ENCODE measurements around the gene ADGRD1. TPM values are rescaled to one million over a fixed set of nuclear protein-coding genes. Genes with fewer than 3 reads are reported as not detected.

Gene ADGRD1
- total RNA-seq, 2 experiments from 2014 or later: 0.27 to 0.65 TPM

- no peak overlapping the region for H3K4me3 Mint-ChIP-seq
- POLR2A ChIA-PET: no interaction called here
- no peaks in the 10 kb centered on the region for H3K27me3 Mint-ChIP-seq
- TF ChIP-seq CTCF (IDR thresholded peaks at IDR 0.05): no peak
- intact Hi-C loops (cut with micrococcal nuclease): loop anchor here (10.0 kb wide), 1 partner anchor 223 kb away; no protein-coding TSS in a partner anchor
- DNase-seq: no peak
- no peaks in the 10 kb centered on the region for H3K36me3 Mint-ChIP-seq (ENCODE audit: low read depth)
- CTCF ChIA-PET: no interaction called here
- ATAC-seq: no peak
- H3K27ac Mint-ChIP-seq: no peak overlapping the region
- H3K9me3 Mint-ChIP-seq: no peaks in the 10 kb centered on the region
- no peaks in the 10 kb centered on the region for H3K4me1 Mint-ChIP-seq (ENCODE audit: low read depth)
Observed at GRCh38 chr12:131137836-131138637, 184.3 kb downstream of the ADGRD1 start.

GRCh38 chr12:131138638-131139362 is 185.1 kb downstream of the ADGRD1 start:
- POLR2A ChIA-PET: no interaction called here
- no peaks in the 10 kb centered on the region for H3K9me3 Mint-ChIP-seq
- no peak overlapping the region for H3K27ac Mint-ChIP-seq
- CTCF ChIA-PET: no interaction called here
- H3K36me3 Mint-ChIP-seq (ENCODE audit: low read depth): no peaks in the 10 kb centered on the region
- no peak for TF ChIP-seq CTCF (IDR thresholded peaks at IDR 0.05)
- no peaks in the 10 kb centered on the region for H3K27me3 Mint-ChIP-seq
- no peak overlapping the region for H3K4me3 Mint-ChIP-seq
- intact Hi-C loops (cut with micrococcal nuclease): loop anchor here (10.0 kb wide), 1 partner anchor 224 kb away; no protein-coding TSS in a partner anchor
- no peaks in the 10 kb centered on the region for H3K4me1 Mint-ChIP-seq (ENCODE audit: low read depth)
- DNase-seq (no peak), ATAC-seq (no peak)

- peaks cover 4% of the 10 kb centered on the region for H3K27me3 Mint-ChIP-seq
- no peaks in the 10 kb centered on the region for H3K9me3 Mint-ChIP-seq
- no peak for DNase-seq
- no peaks in the 10 kb centered on the region for H3K36me3 Mint-ChIP-seq (ENCODE audit: low read depth)
- no peaks in the 10 kb centered on the region for H3K4me1 Mint-ChIP-seq (ENCODE audit: low read depth)
- POLR2A ChIA-PET: no interaction called here
- intact Hi-C loops (cut with micrococcal nuclease): loop anchor here (10.0 kb wide), 1 partner anchor 225 kb away; no protein-coding TSS in a partner anchor
- H3K4me3 Mint-ChIP-seq: no peak overlapping the region
- CTCF ChIA-PET: no interaction called here
- no peak for ATAC-seq
- TF ChIP-seq CTCF (IDR thresholded peaks at IDR 0.05): no peak
- no peak overlapping the region for H3K27ac Mint-ChIP-seq
Observed at GRCh38 chr12:131139363-131140068, 185.8 kb downstream of the ADGRD1 start.

- DNase-seq: no peak
- Mint-ChIP-seq H3K4me3 (no peak overlapping the region), H3K9me3 (no peaks in the 10 kb centered on the region), H3K4me1 (ENCODE audit: low read depth) (no peaks in the 10 kb centered on the region), H3K27me3 (peaks cover 4% of the 10 kb centered on the region), H3K36me3 (ENCODE audit: low read depth) (no peaks in the 10 kb centered on the region), H3K27ac (no peak overlapping the region)
- intact Hi-C loops (cut with micrococcal nuclease): no loop called here
- ChIA-PET CTCF (no interaction called here), POLR2A (no interaction called here)
- no peak for ATAC-seq
- no peak for TF ChIP-seq CTCF (IDR thresholded peaks at IDR 0.05)
Observed at GRCh38 chr12:131140069-131140435, 186.3 kb downstream of the ADGRD1 start.
